PFSK-1 (cell line): ENCODE measurements around the gene ABHD4.

Experiments
- FOXP2 ChIP-seq: optimal IDR thresholded peaks from 2 replicates; pipeline ENCODE3; 2011; ENCODE audit warnings: borderline replicate concordance, control low read depth, inconsistent platforms; ENCODE audit not compliant: insufficient read depth; ENCODE audit errors: extremely low read length, extremely low read depth
- POLR2AphosphoS5 ChIP-seq: IDR thresholded peaks from 2 replicates; pipeline ENCODE4 v1.6.1; 2012; ENCODE audit warnings: low read depth, mild to moderate bottlenecking, control low read depth, low read length, moderate library complexity
- SIN3A ChIP-seq: IDR thresholded peaks from 2 replicates; pipeline ENCODE4 v1.6.1; 2012; ENCODE audit warnings: mild to moderate bottlenecking, low read length, moderate library complexity, borderline replicate concordance; ENCODE audit not compliant: insufficient read depth
- TAF1 ChIP-seq: IDR thresholded peaks from 2 replicates; pipeline ENCODE4 v1.6.1; 2012; ENCODE audit warnings: low read length, control low read depth, borderline replicate concordance; ENCODE audit not compliant: insufficient read depth
- TF ChIP-seq, protein P1 (sequence below), 2 experiments: IDR thresholded peaks; 2 replicates each; pipeline versions ENCODE4 v1.6.1 to v1.8.0; 2011 to 2012; ENCODE audit warnings: low read depth in 2 of 2, low read length in 2 of 2, control low read depth in 1 of 2, inconsistent platforms in 1 of 2, mild to moderate bottlenecking in 1 of 2, moderate library complexity in 1 of 2; ENCODE audit not compliant: insufficient read depth in 1 of 2

ABHD4 gene

GRCh38 chr14:22629361-22629760, 31.3 kb downstream of the ABHD4 start:
- TF ChIP-seq POLR2AphosphoS5 (no peak), TAF1 (no peak), FOXP2 (no peak), SIN3A (no peak)
- TF ChIP-seq, protein P1, sequence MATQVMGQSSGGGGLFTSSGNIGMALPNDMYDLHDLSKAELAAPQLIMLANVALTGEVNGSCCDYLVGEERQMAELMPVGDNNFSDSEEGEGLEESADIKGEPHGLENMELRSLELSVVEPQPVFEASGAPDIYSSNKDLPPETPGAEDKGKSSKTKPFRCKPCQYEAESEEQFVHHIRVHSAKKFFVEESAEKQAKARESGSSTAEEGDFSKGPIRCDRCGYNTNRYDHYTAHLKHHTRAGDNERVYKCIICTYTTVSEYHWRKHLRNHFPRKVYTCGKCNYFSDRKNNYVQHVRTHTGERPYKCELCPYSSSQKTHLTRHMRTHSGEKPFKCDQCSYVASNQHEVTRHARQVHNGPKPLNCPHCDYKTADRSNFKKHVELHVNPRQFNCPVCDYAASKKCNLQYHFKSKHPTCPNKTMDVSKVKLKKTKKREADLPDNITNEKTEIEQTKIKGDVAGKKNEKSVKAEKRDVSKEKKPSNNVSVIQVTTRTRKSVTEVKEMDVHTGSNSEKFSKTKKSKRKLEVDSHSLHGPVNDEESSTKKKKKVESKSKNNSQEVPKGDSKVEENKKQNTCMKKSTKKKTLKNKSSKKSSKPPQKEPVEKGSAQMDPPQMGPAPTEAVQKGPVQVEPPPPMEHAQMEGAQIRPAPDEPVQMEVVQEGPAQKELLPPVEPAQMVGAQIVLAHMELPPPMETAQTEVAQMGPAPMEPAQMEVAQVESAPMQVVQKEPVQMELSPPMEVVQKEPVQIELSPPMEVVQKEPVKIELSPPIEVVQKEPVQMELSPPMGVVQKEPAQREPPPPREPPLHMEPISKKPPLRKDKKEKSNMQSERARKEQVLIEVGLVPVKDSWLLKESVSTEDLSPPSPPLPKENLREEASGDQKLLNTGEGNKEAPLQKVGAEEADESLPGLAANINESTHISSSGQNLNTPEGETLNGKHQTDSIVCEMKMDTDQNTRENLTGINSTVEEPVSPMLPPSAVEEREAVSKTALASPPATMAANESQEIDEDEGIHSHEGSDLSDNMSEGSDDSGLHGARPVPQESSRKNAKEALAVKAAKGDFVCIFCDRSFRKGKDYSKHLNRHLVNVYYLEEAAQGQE (IDR thresholded peaks at IDR 0.05; ENCODE audit: insufficient read depth in 1 of 2, low read depth in 2 of 2, low read length in 2 of 2): no peak

- no peak for TF ChIP-seq FOXP2
- no peak for TF ChIP-seq POLR2AphosphoS5
- no peak for TF ChIP-seq TAF1
- TF ChIP-seq, protein P1 (IDR thresholded peaks at IDR 0.05; ENCODE audit: insufficient read depth in 1 of 2, low read depth in 2 of 2, low read length in 2 of 2): no peak
These were observed 32.0 kb downstream of the ABHD4 start for GRCh38 chr14:22630066-22630465.

- TF ChIP-seq, protein P1 (IDR thresholded peaks at IDR 0.05; ENCODE audit: insufficient read depth in 1 of 2, low read depth in 2 of 2, low read length in 2 of 2): no peak
- TF ChIP-seq TAF1 (no peak), SIN3A (no peak), POLR2AphosphoS5 (no peak), FOXP2 (no peak)
These were observed 32.4 kb downstream of the ABHD4 start for GRCh38 chr14:22630486-22630885.

DNA sequence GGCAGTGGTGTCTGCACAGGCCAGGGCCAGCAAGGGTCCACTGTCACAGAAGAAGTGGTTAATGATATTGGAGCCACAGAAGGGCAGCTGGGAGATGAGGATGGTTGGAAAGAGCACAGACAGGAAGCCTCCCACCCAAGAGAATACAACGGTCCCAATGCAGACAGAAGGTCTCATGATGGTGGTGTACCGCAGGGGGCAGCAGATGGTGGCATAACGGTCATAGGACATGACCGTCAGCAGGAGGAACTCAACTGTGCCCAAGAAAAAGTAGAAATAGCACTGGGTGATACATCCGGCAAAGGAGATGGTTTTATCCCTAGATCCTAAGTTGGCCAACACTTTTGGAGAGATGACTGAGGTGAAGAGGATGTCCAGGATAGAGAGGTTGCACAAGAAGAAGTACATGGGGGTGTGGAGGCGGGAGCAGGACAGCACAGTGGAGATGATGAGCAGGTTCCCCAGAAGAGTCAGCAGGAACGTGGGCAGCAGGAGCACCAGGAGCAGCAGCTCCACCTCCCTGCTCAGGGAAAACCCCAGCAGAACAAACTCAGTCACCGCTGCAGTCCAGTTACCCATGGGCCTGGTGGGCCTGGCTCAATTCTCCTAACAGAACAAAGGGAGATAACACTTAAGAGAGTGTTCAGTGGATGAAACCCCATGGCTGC, 36.3 kb downstream of the ABHD4 start:
- TF ChIP-seq FOXP2 (no peak), TAF1 (no peak), POLR2AphosphoS5 (no peak), SIN3A (no peak)
- TF ChIP-seq, protein P1 (IDR thresholded peaks at IDR 0.05; ENCODE audit: insufficient read depth in 1 of 2, low read depth in 2 of 2, low read length in 2 of 2): no peak

GRCh38 chr14:22640192-22640591, 42.1 kb downstream of the ABHD4 start:
- TF ChIP-seq, protein P1 (IDR thresholded peaks at IDR 0.05; ENCODE audit: insufficient read depth in 1 of 2, low read depth in 2 of 2, low read length in 2 of 2): no peak
- TF ChIP-seq SIN3A: no peak
- no peak for TF ChIP-seq FOXP2
- no peak for TF ChIP-seq POLR2AphosphoS5
- TF ChIP-seq TAF1: no peak
